ENCODE measurements around the gene POMGNT1.

POMGNT1 gene

DNA sequence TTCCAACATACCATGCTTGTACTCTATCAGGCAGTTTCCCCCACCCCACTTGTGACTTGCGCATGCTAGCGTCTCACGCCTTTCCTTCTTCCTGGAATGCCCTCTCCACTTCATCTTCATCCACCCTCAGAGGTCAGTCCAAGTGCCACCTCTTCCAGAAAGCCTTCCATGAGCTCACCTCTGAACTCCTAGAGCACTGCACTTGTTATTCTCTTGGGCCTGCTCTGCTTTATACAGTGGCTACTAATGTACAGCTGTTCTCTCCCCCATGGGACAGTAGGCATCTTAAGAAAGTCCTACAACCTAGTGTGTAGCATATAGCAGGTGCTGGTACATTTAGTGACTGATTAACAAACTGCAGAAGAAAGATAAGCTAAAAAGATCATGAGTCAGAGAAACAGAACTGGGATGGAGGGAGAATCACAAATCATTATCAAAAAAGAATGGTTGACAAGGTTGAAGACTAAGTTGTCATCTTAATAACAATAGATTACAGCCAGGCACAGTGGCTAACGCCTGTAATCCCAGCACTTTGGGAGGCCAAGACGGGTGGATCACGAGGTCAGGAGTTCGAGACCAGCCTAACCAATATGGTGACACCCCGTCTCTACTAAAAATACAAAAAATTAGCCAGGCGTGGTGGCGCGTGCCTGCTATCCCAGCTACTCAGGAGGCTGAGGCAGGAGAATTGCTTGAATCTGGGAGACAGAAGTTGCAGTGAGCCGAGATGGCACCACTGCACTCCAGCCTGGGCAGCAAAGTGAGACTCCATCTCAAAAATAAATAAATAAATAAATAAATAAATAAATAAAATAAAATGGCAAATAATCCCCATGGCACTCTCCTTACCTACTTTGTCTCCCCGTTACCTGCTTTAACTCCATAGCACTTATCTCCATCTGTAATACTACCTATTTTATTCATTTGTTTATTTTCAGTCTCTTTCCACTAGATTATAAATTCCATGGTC, 39.6 kb downstream of the POMGNT1 start:
- in situ Hi-C loops (cut with MboI; ENCODE audit: low sequenced_read_pairs), result no loop called here

- in situ Hi-C loops (cut with MboI; ENCODE audit: low sequenced_read_pairs), result no loop called here
These were observed 40.3 kb downstream of the POMGNT1 start for GRCh38 chr1:46157916-46158311.

DNA sequence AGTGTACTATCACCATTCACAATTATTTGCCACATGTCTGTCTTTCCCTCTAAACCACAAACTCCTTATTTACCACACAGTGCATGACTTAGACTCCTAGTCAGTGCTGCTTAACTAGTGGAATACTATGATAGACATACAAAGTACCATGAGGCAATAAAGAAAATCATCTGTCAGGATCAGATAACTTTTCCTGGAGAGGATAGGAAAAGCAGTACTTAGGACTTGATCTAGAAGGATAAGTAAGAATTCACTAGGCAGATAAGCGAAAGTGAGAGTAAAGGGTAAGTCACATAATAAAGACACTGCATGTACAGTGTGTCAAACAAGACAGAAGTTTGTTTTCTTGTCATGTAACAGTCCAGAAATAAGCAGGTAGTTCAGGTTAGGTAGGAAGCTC, 44.5 kb downstream of the POMGNT1 start:
- in situ Hi-C loops (cut with MboI; ENCODE audit: low sequenced_read_pairs), result no loop called here

- in situ Hi-C loops (cut with MboI; ENCODE audit: low sequenced_read_pairs), result no loop called here
These were observed 45.0 kb downstream of the POMGNT1 start for GRCh38 chr1:46153228-46153627.

GRCh38 chr1:46152016-46152415, 46.2 kb downstream of the POMGNT1 start:
- in situ Hi-C loops (cut with MboI; ENCODE audit: low sequenced_read_pairs), result no loop called here

- in situ Hi-C loops (cut with MboI; ENCODE audit: low sequenced_read_pairs), result no loop called here
These were observed 48.1 kb downstream of the POMGNT1 start for GRCh38 chr1:46150085-46150484.

- in situ Hi-C loops (cut with MboI; ENCODE audit: low sequenced_read_pairs), result no loop called here
These were observed 49.9 kb downstream of the POMGNT1 start for GRCh38 chr1:46148318-46148717.

Data from HL-60/S4 treated with phorbol 12-myristate 13-acetate at 8.2 ng/mL for 4 days and 3 days (cell line).